Measurements from ENCODE around the gene G6PD. TPM values are rescaled to one million over a fixed set of nuclear protein-coding genes. Genes with fewer than 3 reads are reported as not detected.
"Not testable (repeated sequence)": the region's sequence is repeated elsewhere in the genome, so short reads cannot be mapped to it uniquely, and the experiment has no call there.

Gene G6PD
- total and polyA plus RNA-seq, 4 donors, result 19.7 to 70.9 (median 64.0) TPM

DNA sequence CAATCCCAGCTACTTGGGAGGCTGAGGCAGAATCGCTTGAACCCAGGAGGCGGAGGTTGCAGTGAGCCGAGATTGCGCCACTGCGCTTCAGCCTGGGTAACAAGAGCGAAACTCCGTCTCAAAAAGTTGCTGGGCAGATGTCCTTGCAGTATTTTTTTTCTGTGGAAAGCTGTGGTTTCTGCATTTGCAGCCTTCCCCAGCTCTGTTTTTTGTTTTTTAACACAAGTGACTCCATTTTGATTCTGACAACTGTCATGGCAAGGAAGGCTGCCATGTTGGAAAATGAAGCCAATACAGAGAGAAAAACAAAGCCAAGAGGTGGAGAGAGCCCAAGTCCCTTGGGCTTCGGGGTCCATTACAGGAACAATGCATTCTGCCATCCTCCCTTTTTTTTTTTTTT is 44.5 kb downstream of the G6PD start:
- no peak overlapping the region for H3K4me3 ChIP-seq (ENCODE audit: low read length in 2 of 2)
- no peak for ATAC-seq (ENCODE audit: low FRiP score)
- no peaks in the 10 kb centered on the region for H3K36me3 ChIP-seq (ENCODE audit: control insufficient read depth in 1 of 2, insufficient read depth in 2 of 2, low read length in 1 of 2)

GRCh38 chrX:154501423-154501822 is 45.2 kb downstream of the G6PD start:
- H3K27ac ChIP-seq (ENCODE audit: low read depth in 1 of 2, low read length in 2 of 2); intact Hi-C loops (cut with DNase I); H3K4me3 ChIP-seq (ENCODE audit: low read length in 2 of 2); H3K27me3 ChIP-seq (ENCODE audit: control insufficient read depth in 1 of 2, insufficient read depth in 2 of 2, low read length in 1 of 2); H3K4me1 ChIP-seq (ENCODE audit: control insufficient read depth in 1 of 2, insufficient read depth in 2 of 2, low read length in 2 of 2); ATAC-seq (ENCODE audit: low FRiP score); H3K36me3 ChIP-seq (ENCODE audit: control insufficient read depth in 1 of 2, insufficient read depth in 2 of 2, low read length in 1 of 2); H3K9me3 ChIP-seq (ENCODE audit: control insufficient read depth, low read length); DNase-seq: not testable (repeated sequence)
- 83 to 91% methylated on average over 7 of the region's 7 CpGs for WGBS, 2 donors

More for the DNA sequence above, 44.5 kb downstream of the G6PD start:
- H3K4me1 ChIP-seq (ENCODE audit: control insufficient read depth in 1 of 2, insufficient read depth in 2 of 2, low read length in 2 of 2), result no peaks in the 10 kb centered on the region
- no peak overlapping the region for H3K27ac ChIP-seq (ENCODE audit: low read depth in 1 of 2, low read length in 2 of 2)
- 85 to 91% methylated on average over 8 of the region's 8 CpGs for WGBS, 2 donors
- intact Hi-C loops (cut with DNase I), result no loop called here
- no peak for DNase-seq
- no peaks in the 10 kb centered on the region for H3K27me3 ChIP-seq (ENCODE audit: control insufficient read depth in 1 of 2, insufficient read depth in 2 of 2, low read length in 1 of 2)
- H3K9me3 ChIP-seq (ENCODE audit: control insufficient read depth, low read length), result no peaks in the 10 kb centered on the region

GRCh38 chrX:154496591-154497137 is 50.0 kb downstream of the G6PD start:
- H3K27ac ChIP-seq (ENCODE audit: low read depth in 1 of 2, low read length in 2 of 2); H3K27me3 ChIP-seq (ENCODE audit: control insufficient read depth in 1 of 2, insufficient read depth in 2 of 2, low read length in 1 of 2); H3K4me3 ChIP-seq (ENCODE audit: low read length in 2 of 2); ATAC-seq (ENCODE audit: low FRiP score); H3K4me1 ChIP-seq (ENCODE audit: control insufficient read depth in 1 of 2, insufficient read depth in 2 of 2, low read length in 2 of 2); H3K36me3 ChIP-seq (ENCODE audit: control insufficient read depth in 1 of 2, insufficient read depth in 2 of 2, low read length in 1 of 2); H3K9me3 ChIP-seq (ENCODE audit: control insufficient read depth, low read length); intact Hi-C loops (cut with DNase I); DNase-seq: not testable (repeated sequence)
- WGBS, 2 donors, result 82 to 86% methylated on average over 4 of the region's 4 CpGs

- 76 to 77% methylated on average over 6 of the region's 6 CpGs for WGBS, 2 donors
- Histone ChIP-seq H3K4me1 (ENCODE audit: control insufficient read depth in 1 of 2, insufficient read depth in 2 of 2, low read length in 2 of 2) (no peaks in the 10 kb centered on the region), H3K4me3 (ENCODE audit: low read length in 2 of 2) (no peak overlapping the region), H3K27ac (ENCODE audit: low read depth in 1 of 2, low read length in 2 of 2) (no peak overlapping the region), H3K27me3 (ENCODE audit: control insufficient read depth in 1 of 2, insufficient read depth in 2 of 2, low read length in 1 of 2) (no peaks in the 10 kb centered on the region), H3K36me3 (ENCODE audit: control insufficient read depth in 1 of 2, insufficient read depth in 2 of 2, low read length in 1 of 2) (no peaks in the 10 kb centered on the region), H3K9me3 (ENCODE audit: control insufficient read depth, low read length) (no peaks in the 10 kb centered on the region)
- ATAC-seq (ENCODE audit: low FRiP score) (no peak), DNase-seq (no peak)
- intact Hi-C loops (cut with DNase I), result no loop called here
Measured at GRCh38 chrX:154495472-154495922, 51.1 kb downstream of the G6PD start.

- Histone ChIP-seq H3K9me3 (ENCODE audit: control insufficient read depth, low read length) (no peaks in the 10 kb centered on the region), H3K4me1 (ENCODE audit: control insufficient read depth in 1 of 2, insufficient read depth in 2 of 2, low read length in 2 of 2) (no peaks in the 10 kb centered on the region), H3K27me3 (ENCODE audit: control insufficient read depth in 1 of 2, insufficient read depth in 2 of 2, low read length in 1 of 2) (peaks cover 0 to 1% of the 10 kb centered on the region in 2 donors), H3K4me3 (ENCODE audit: low read length in 2 of 2) (no peak overlapping the region), H3K27ac (ENCODE audit: low read depth in 1 of 2, low read length in 2 of 2) (no peak overlapping the region), H3K36me3 (ENCODE audit: control insufficient read depth in 1 of 2, insufficient read depth in 2 of 2, low read length in 1 of 2) (no peaks in the 10 kb centered on the region)
- WGBS, 2 donors, result 69 to 75% methylated on average over 3 of the region's 3 CpGs
- ATAC-seq (ENCODE audit: low FRiP score) (no peak), DNase-seq (no peak)
- intact Hi-C loops (cut with DNase I), result no loop called here
Measured at GRCh38 chrX:154494715-154495114, 51.9 kb downstream of the G6PD start.

DNA sequence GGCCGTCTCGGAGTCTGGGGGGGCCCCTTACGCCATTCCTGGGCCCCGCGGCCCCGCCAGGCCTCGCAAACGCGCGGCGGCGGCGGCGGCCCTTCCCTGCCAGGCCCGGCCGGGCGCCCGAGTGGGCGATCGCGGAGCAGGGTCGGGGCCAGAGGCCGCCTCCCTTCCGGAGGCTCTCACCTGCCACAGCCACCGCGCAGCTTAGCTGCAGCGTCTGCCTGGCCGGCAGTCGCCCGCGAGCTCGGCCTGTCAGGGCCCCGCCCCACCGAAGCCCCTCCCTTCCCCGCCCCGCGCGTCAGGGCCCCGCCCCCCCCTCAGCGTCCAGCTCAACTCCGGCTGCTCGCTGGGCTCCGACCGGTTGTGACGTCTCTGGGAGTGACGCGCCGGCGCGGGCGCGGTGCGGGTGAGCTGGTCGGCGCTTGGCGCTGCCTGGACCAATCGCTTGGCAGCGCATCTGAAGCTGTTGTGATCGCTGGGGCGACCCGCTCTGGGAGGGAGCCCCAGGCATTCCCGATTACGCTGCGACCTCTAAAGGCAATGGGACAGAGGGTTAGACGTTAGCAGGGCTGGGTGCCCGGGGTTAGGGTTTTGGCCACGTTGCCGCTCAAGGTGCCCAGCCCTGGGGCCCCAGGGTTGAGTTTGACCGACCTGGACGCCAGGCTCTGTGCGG is 56.1 kb downstream of the G6PD start, which contains the start of gene SLC10A3:
TSS of gene SLC10A3 (minus strand) at position 216 of the 670 bp plus-strand sequence. CDS start 1,689 bp downstream, outside the sequence.
- Histone ChIP-seq H3K4me1 (ENCODE audit: control insufficient read depth in 1 of 2, insufficient read depth in 2 of 2, low read length in 2 of 2) (no peaks in the 10 kb centered on the region), H3K27me3 (ENCODE audit: control insufficient read depth in 1 of 2, insufficient read depth in 2 of 2, low read length in 1 of 2) (peaks cover 0 to 1% of the 10 kb centered on the region in 2 donors), H3K27ac (ENCODE audit: low read depth in 1 of 2, low read length in 2 of 2) (peak within 1 kb of the TSS; percentile 51 to 91), H3K9me3 (ENCODE audit: control insufficient read depth, low read length) (no peaks in the 10 kb centered on the region), H3K4me3 (ENCODE audit: low read length in 2 of 2) (peak within 1 kb of the TSS; percentile 56 to 61), H3K36me3 (ENCODE audit: control insufficient read depth in 1 of 2, insufficient read depth in 2 of 2, low read length in 1 of 2) (no peaks in the 10 kb centered on the region)
- peak; percentile 96 to 97 for DNase-seq
- intact Hi-C loops (cut with DNase I), result loop anchor here in 1 of 2 donors (1.0 kb wide), 1 partner anchor 26 kb away; the partner anchor contains the start of gene FAM3A
- peak; percentile 93 for ATAC-seq (ENCODE audit: low FRiP score)
- 1 to 28% methylated on average over 40 to 71 of the region's 71 CpGs for WGBS, 2 donors

GRCh38 chrX:154490021-154490413 is 56.6 kb downstream of the G6PD start:
- no peaks in the 10 kb centered on the region for H3K4me1 ChIP-seq (ENCODE audit: control insufficient read depth in 1 of 2, insufficient read depth in 2 of 2, low read length in 2 of 2)
- H3K36me3 ChIP-seq (ENCODE audit: control insufficient read depth in 1 of 2, insufficient read depth in 2 of 2, low read length in 1 of 2), result no peaks in the 10 kb centered on the region
- WGBS, 2 donors, result 0 to 21% methylated on average over 18 to 19 of the region's 19 CpGs
- ATAC-seq (ENCODE audit: low FRiP score), result peak; percentile 3
- peaks cover 0 to 1% of the 10 kb centered on the region in 2 donors for H3K27me3 ChIP-seq (ENCODE audit: control insufficient read depth in 1 of 2, insufficient read depth in 2 of 2, low read length in 1 of 2)
- H3K9me3 ChIP-seq (ENCODE audit: control insufficient read depth, low read length), result no peaks in the 10 kb centered on the region
- DNase-seq, result peak in 1 of 2 donors; percentile 62
- peak overlapping the region; percentile 21 to 61 for H3K4me3 ChIP-seq (ENCODE audit: low read length in 2 of 2)
- intact Hi-C loops (cut with DNase I), result loop anchor here in 1 of 2 donors (1.0 kb wide), 1 partner anchor 26 kb away; the partner anchor contains the start of gene FAM3A
- H3K27ac ChIP-seq (ENCODE audit: low read depth in 1 of 2, low read length in 2 of 2), result peak overlapping the region; percentile 51 to 82

DNA sequence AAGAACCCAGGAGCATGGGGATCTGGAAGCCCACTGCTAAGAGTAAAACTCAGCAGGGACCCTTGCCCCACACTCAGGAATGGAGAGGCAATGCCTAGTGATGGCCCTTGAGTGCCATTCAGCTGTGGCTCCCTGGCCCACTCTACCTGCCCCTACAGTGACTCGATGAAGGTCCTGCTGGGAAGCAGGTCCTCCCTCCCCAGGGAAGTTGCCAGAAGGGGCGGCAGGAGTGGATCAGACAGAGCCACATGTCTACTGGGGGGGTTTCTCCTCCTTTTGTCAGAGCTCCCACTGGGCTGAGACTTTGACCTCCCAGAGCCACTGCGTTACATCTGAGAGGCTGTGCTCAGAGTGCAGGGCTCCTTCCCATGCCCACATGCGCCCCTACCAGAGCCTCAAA is 57.5 kb downstream of the G6PD start:
- DNase-seq (no peak), ATAC-seq (ENCODE audit: low FRiP score) (no peak)
- no peak overlapping the region for H3K4me3 ChIP-seq (ENCODE audit: low read length in 2 of 2)
- 46 to 59% methylated on average over 4 of the region's 4 CpGs for WGBS, 2 donors
- H3K9me3 ChIP-seq (ENCODE audit: control insufficient read depth, low read length), result no peaks in the 10 kb centered on the region
- H3K36me3 ChIP-seq (ENCODE audit: control insufficient read depth in 1 of 2, insufficient read depth in 2 of 2, low read length in 1 of 2), result no peaks in the 10 kb centered on the region
- peak overlapping the region in 1 of 2 donors; percentile 14 for H3K27ac ChIP-seq (ENCODE audit: low read depth in 1 of 2, low read length in 2 of 2)
- intact Hi-C loops (cut with DNase I), result no loop called here
- no peaks in the 10 kb centered on the region for H3K4me1 ChIP-seq (ENCODE audit: control insufficient read depth in 1 of 2, insufficient read depth in 2 of 2, low read length in 2 of 2)
- peaks cover 0 to 1% of the 10 kb centered on the region in 2 donors for H3K27me3 ChIP-seq (ENCODE audit: control insufficient read depth in 1 of 2, insufficient read depth in 2 of 2, low read length in 1 of 2)

Data from aorta (tissue), 5 donors.